ENCODE data around the gene SELPLG. TPM values are rescaled to one million over a fixed set of nuclear protein-coding genes. Genes with fewer than 3 reads are reported as not detected.
"Not testable (repeated sequence)": the region's sequence is repeated elsewhere in the genome, so short reads cannot be mapped to it uniquely, and the experiment has no call there.

SELPLG gene
- total RNA-seq, 1 donor from 2014 or later = 31.9 TPM

DNA sequence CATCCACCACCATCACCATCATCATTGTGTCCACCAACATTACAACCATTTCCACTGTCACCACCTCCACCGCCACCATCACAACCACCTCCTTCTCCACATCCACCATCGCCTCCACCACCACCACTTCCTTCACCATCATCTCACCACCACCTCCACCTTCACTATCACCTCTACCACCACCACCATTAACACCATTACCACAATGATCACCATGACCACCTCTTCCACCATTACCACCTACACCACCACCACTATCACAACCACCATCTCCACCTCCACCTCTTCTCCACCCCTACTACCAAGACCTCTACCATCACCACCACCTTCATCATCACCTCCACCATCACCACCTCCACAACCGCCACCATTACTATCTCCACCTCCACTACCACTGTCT is 54.9 kb downstream of the SELPLG start:
- no peaks in the 10 kb centered on the region for H3K27me3 ChIP-seq
- no peaks in the 10 kb centered on the region for H3K9me3 ChIP-seq
- no peak overlapping the region for H3K4me3 ChIP-seq
- TF ChIP-seq, protein P1, sequence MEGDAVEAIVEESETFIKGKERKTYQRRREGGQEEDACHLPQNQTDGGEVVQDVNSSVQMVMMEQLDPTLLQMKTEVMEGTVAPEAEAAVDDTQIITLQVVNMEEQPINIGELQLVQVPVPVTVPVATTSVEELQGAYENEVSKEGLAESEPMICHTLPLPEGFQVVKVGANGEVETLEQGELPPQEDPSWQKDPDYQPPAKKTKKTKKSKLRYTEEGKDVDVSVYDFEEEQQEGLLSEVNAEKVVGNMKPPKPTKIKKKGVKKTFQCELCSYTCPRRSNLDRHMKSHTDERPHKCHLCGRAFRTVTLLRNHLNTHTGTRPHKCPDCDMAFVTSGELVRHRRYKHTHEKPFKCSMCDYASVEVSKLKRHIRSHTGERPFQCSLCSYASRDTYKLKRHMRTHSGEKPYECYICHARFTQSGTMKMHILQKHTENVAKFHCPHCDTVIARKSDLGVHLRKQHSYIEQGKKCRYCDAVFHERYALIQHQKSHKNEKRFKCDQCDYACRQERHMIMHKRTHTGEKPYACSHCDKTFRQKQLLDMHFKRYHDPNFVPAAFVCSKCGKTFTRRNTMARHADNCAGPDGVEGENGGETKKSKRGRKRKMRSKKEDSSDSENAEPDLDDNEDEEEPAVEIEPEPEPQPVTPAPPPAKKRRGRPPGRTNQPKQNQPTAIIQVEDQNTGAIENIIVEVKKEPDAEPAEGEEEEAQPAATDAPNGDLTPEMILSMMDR (IDR thresholded peaks at IDR 0.05) = no peak
- H3K4me1 ChIP-seq = peaks cover 9% of the 10 kb centered on the region
- no peak for ATAC-seq
- no peak overlapping the region for H3K27ac ChIP-seq
- no peak for DNase-seq
- H3K36me3 ChIP-seq = no peaks in the 10 kb centered on the region
- intact Hi-C loops (cut with DNase I) = no loop called here

GRCh38 chr12:108578264-108578663 is 55.4 kb downstream of the SELPLG start:
- Histone ChIP-seq H3K4me3 (no peak overlapping the region), H3K4me1 (peaks cover 9% of the 10 kb centered on the region), H3K27ac (no peak overlapping the region), H3K36me3 (no peaks in the 10 kb centered on the region), H3K27me3 (no peaks in the 10 kb centered on the region), H3K9me3 (no peaks in the 10 kb centered on the region)
- ATAC-seq (no peak), DNase-seq (no peak)
- TF ChIP-seq, protein P1 (IDR thresholded peaks at IDR 0.05) = no peak
- intact Hi-C loops (cut with DNase I) = no loop called here

DNA sequence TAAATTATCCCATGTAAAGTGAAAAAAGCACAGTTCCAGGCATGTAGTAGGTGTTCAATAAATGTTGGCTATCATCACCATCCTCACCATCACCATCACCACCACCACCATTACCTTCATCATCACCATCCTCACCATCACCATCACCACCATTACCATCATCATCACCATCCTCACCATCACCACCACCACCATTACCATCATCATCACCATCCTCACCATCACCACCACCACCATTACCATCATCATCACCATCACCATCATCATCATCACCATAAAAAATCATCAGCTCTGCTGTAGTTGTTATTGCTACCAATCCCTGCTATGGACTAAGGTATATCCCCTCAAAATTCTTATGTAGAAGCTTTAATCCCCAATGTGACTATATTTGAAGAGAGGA is 56.2 kb downstream of the SELPLG start:
- H3K36me3 ChIP-seq = no peaks in the 10 kb centered on the region
- H3K27me3 ChIP-seq = no peaks in the 10 kb centered on the region
- DNase-seq (no peak), ATAC-seq (no peak)
- H3K4me3 ChIP-seq = no peak overlapping the region
- H3K9me3 ChIP-seq = no peaks in the 10 kb centered on the region
- intact Hi-C loops (cut with DNase I) = no loop called here
- TF ChIP-seq, protein P1 (IDR thresholded peaks at IDR 0.05) = no peak
- H3K4me1 ChIP-seq = peaks cover 9% of the 10 kb centered on the region
- no peak overlapping the region for H3K27ac ChIP-seq

DNA sequence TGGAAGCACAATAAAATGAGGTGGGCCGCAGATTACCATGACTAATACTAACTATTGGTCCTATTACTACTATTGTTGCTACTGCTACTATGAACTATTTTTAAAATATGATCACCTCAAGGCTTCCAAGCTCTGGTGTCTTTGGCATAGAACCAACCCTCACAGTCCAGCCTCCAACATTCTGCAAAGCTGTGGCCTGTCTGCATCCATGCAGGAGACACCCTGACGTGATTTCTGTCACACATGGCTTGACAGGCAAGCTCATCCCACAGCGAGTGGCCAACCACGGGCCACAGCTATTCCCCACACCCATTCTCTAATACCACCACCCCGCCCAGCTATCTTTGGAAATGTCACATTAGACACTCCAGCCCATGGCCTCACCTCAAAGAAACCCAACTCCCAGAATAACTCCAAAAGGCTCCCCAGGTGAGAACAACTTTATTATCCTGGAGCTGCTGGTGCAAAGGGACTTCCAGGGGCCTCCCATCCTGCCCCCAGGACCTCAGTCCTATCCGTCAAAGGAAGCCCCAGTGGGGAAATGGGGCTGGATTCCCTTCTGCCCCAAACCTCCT is 56.9 kb downstream of the SELPLG start:
- H3K27ac ChIP-seq = peak overlapping the region; percentile 11
- ATAC-seq (no peak), DNase-seq (no peak)
- peaks cover 9% of the 10 kb centered on the region for H3K4me1 ChIP-seq
- intact Hi-C loops (cut with DNase I) = no loop called here
- no peaks in the 10 kb centered on the region for H3K9me3 ChIP-seq
- TF ChIP-seq, protein P1 (IDR thresholded peaks at IDR 0.05) = no peak
- no peaks in the 10 kb centered on the region for H3K27me3 ChIP-seq
- H3K36me3 ChIP-seq = no peaks in the 10 kb centered on the region
- H3K4me3 ChIP-seq = no peak overlapping the region

- intact Hi-C loops (cut with DNase I) = no loop called here
- no peak overlapping the region for H3K4me3 ChIP-seq
- peaks cover 3% of the 10 kb centered on the region for H3K4me1 ChIP-seq
- ATAC-seq (no peak), DNase-seq (no peak)
- TF ChIP-seq, protein P1 (IDR thresholded peaks at IDR 0.05) = no peak
- no peaks in the 10 kb centered on the region for H3K36me3 ChIP-seq
- H3K27me3 ChIP-seq = no peaks in the 10 kb centered on the region
- no peak overlapping the region for H3K27ac ChIP-seq
- no peaks in the 10 kb centered on the region for H3K9me3 ChIP-seq
These were observed 58.3 kb downstream of the SELPLG start for GRCh38 chr12:108575199-108575912.

- H3K4me3 ChIP-seq; H3K36me3 ChIP-seq; ATAC-seq; H3K27me3 ChIP-seq; H3K27ac ChIP-seq; DNase-seq; H3K4me1 ChIP-seq; intact Hi-C loops (cut with DNase I); H3K9me3 ChIP-seq: not testable (repeated sequence)
These were observed 59.4 kb downstream of the SELPLG start for GRCh38 chr12:108574276-108574675.

All from upper lobe of right lung (tissue), 1 donor.